HCT116 (cell line): ENCODE measurements around the gene SOHLH2. TPM values are rescaled to one million over a fixed set of nuclear protein-coding genes. Genes with fewer than 3 reads are reported as not detected.

Source experiments
- ATAC-seq: fragments of 200-7000 bp; cut with Tn5 transposase; 2 replicates; pipeline ENCODE4 v1.9.1; 2020; ENCODE audit warnings: mild to moderate bottlenecking, moderate library complexity
- BruUV-seq: library from RNA; stranded (reverse); fragments of 400-500 nt; replicated peaks from 2 replicates; lab custom pipeline; 2021; lab: Mats Ljungman, UMichigan
- CTCF ChIA-PET: fragments of 300-600 bp; sonication (Branson Sonifier 250); formaldehyde crosslinking; loops from one replicate; lab custom pipeline; 2021; ENCODE audit warnings: antibody characterized with exemption; lab: Charles Lee
- POLR2A ChIA-PET: fragments of 300-600, 350-600 bp; sonication (Branson Sonifier 250); formaldehyde crosslinking; loops from one replicate; lab custom pipeline; 2021; ENCODE audit warnings: antibody characterized with exemption; lab: Charles Lee
- RAD21 ChIA-PET, 2 experiments: fragments of 300-600 bp; sonication (Branson Sonifier 250); formaldehyde crosslinking; loops; one replicate each; lab custom pipeline; 2023; ENCODE audit warnings: low total read pairs in 2 of 2; ENCODE audit not compliant: uncharacterized antibody in 2 of 2, unreplicated experiment in 2 of 2, low non-redundant PET in 1 of 2; lab: Charles Lee
- DNase-seq: peaks from one replicate; pipeline ENCODE4 v3.0.0-alpha.2; 2010; ENCODE audit warnings: low read depth, low spot score
- H2AFZ ChIP-seq: fragments of 200-600 bp; shearing (Covaris generic), sonication (generic); 2 replicates; pipeline ENCODE4 v1.6.1; 2017; ENCODE audit warnings: low read depth, mixed run types, mixed read lengths, antibody characterized with exemption, low read length; ENCODE audit not compliant: poor library complexity, severe bottlenecking
- H3K27ac ChIP-seq: 2 replicates; pipeline ENCODE4 v1.5.1; 2012; ENCODE audit warnings: low read depth, low read length
- H3K27me3 ChIP-seq: fragments of 200-600 bp; sonication (generic); 2 replicates; pipeline ENCODE4 v1.6.1; 2016; ENCODE audit warnings: mixed run types, low read length, mixed read lengths; ENCODE audit not compliant: insufficient read depth
- H3K36me3 ChIP-seq, 2 experiments: fragments of 200-500 bp in 1 of 2; fragments of 200-600 bp in 1 of 2; sonication (Bioruptor generic) in 1 of 2; sonication (generic) in 1 of 2; 2 replicates each; pipeline versions ENCODE4 v1.5.1 to v1.6.1; 2014 to 2016; ENCODE audit warnings: low read length in 2 of 2, inconsistent platforms in 1 of 2, mixed read lengths in 1 of 2, mixed run types in 1 of 2; ENCODE audit not compliant: insufficient read depth in 2 of 2, control insufficient read depth in 1 of 2
- H3K4me1 ChIP-seq, 2 experiments: fragments of 200-600 bp in 1 of 2; sonication (generic) in 1 of 2; 2 replicates each; pipeline versions ENCODE4 v1.5.1 to v1.6.1; 2012 to 2017; ENCODE audit warnings: low read length in 2 of 2, inconsistent platforms in 1 of 2, mild to moderate bottlenecking in 1 of 2, mixed read lengths in 1 of 2, mixed run types in 1 of 2, moderate library complexity in 1 of 2; ENCODE audit not compliant: insufficient read depth in 2 of 2, control insufficient read depth in 1 of 2
- H3K4me2 ChIP-seq: fragments of 200-600 bp; sonication (generic); 2 replicates; pipeline ENCODE4 v1.6.1; 2017; ENCODE audit warnings: mixed run types, low read length, mixed read lengths
- H3K4me3 ChIP-seq, 2 experiments: fragments of 200-600 bp in 1 of 2; sonication (generic) in 1 of 2; replicated peaks in 1 of 2; 2 replicates each; pipeline ENCODE4 v1.5.1; 2011 to 2016; ENCODE audit warnings: low read length in 2 of 2, control low read depth in 1 of 2, low read depth in 1 of 2, mild to moderate bottlenecking in 1 of 2, mixed read lengths in 1 of 2, mixed run types in 1 of 2
- H3K79me2 ChIP-seq: fragments of 200-600 bp; sonication (generic); 2 replicates; pipeline ENCODE4 v1.6.1; 2017; ENCODE audit warnings: mild to moderate bottlenecking, mixed run types, low read length, moderate library complexity, mixed read lengths; ENCODE audit not compliant: insufficient read depth
- H3K9ac ChIP-seq: fragments of 200-600 bp; sonication (generic); 2 replicates; pipeline ENCODE4 v1.6.1; 2016; ENCODE audit warnings: low read length, mixed read lengths
- H3K9me2 ChIP-seq: fragments of 200-600 bp; sonication (generic), shearing (Covaris generic); 2 replicates; pipeline ENCODE4 v1.6.1; 2017; ENCODE audit warnings: mixed run types, mild to moderate bottlenecking, moderate library complexity; ENCODE audit not compliant: insufficient read depth
- H3K9me3 ChIP-seq, 2 experiments: fragments of 200-500 bp in 1 of 2; fragments of 200-600 bp in 1 of 2; sonication (Bioruptor generic) in 1 of 2; sonication (generic) in 1 of 2; 2 replicates each; pipeline ENCODE4 v1.6.1; 2014 to 2017; ENCODE audit warnings: low read length in 2 of 2, mixed read lengths in 2 of 2, inconsistent platforms in 1 of 2, low read depth in 1 of 2, mild to moderate bottlenecking in 1 of 2, mixed run types in 1 of 2, moderate library complexity in 1 of 2; ENCODE audit not compliant: control insufficient read depth in 1 of 2, insufficient read depth in 1 of 2
- H4K20me1 ChIP-seq: fragments of 200-600 bp; sonication (generic), shearing (Covaris generic); 2 replicates; pipeline ENCODE4 v1.6.1; 2017; ENCODE audit warnings: mixed run types, mild to moderate bottlenecking, moderate library complexity; ENCODE audit not compliant: insufficient read depth
- CEBPB ChIP-seq: IDR thresholded peaks from 2 replicates; pipeline ENCODE4 v1.6.1; 2012; ENCODE audit warnings: low read depth
- ELF1 ChIP-seq: IDR thresholded peaks from 2 replicates; pipeline ENCODE4 v1.6.1; 2012; ENCODE audit warnings: low read depth, borderline replicate concordance
- EZH2phosphoT487 ChIP-seq: fragments of 200-600 bp; IDR thresholded peaks from 2 replicates; pipeline ENCODE4 v1.6.1; 2018; ENCODE audit warnings: antibody characterized with exemption, borderline replicate concordance
- RAD21 ChIP-seq: IDR thresholded peaks from 2 replicates; pipeline ENCODE4 v1.6.1; 2012; ENCODE audit warnings: low read depth, mild to moderate bottlenecking
- SIN3A ChIP-seq: IDR thresholded peaks from 2 replicates; pipeline ENCODE4 v1.6.1; 2012; ENCODE audit warnings: low read depth
- TCF7L2 ChIP-seq: IDR thresholded peaks from 2 replicates; pipeline ENCODE4 v1.7.0; 2011; ENCODE audit warnings: borderline replicate concordance, inconsistent platforms; ENCODE audit not compliant: insufficient read depth, insufficient read length; ENCODE audit errors: extremely low read depth
- YY1 ChIP-seq: IDR thresholded peaks from 2 replicates; pipeline ENCODE4 v1.6.1; 2011; ENCODE audit warnings: low read length, low read depth, moderate library complexity, mild to moderate bottlenecking; ENCODE audit not compliant: insufficient replicate concordance; ENCODE audit errors: extremely low read depth
- intact Hi-C: fragments of 100-400 bp; cut with micrococcal nuclease; formaldehyde crosslinking; loops from 2 replicates; pipeline ENCODE4 v1.10.0; 2022
- total RNA-seq: library from RNA; stranded (reverse); gene quantifications from one replicate; pipeline ENCODE4 v1.2.1, GENCODE V29; 2021; ENCODE audit not compliant: unreplicated experiment
- TF ChIP-seq, protein P1 (sequence below): IDR thresholded peaks from 2 replicates; pipeline ENCODE4 v1.6.1; 2011; ENCODE audit warnings: mild to moderate bottlenecking, low read length, moderate library complexity; ENCODE audit not compliant: insufficient replicate concordance; ENCODE audit errors: extremely low read depth

SOHLH2 gene
- total RNA-seq, 1 experiment from 2014 or later = not detected

DNA sequence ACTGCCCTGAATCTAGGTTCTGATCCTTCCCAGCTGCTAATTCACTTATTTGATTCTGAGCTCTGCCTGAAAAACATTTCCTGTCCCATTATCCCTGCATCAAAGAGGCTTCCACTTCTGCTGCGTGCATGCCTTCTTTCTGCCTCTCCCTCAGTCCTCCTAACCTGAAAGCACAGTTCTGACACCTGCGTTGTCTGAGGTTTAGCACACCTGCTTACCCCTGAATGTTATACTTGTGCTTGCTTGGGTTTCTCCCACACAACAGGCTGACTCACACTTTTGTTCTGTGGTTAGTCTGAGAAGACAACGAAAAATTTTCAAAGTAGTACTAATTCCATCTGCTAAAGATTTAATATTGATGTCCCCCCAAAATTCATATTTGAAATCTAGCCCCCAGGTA lies 3.1 kb upstream of the SOHLH2 start (continued):
- TF ChIP-seq YY1 (no peak), CEBPB (no peak), EZH2phosphoT487 (no peak), ELF1 (no peak), TCF7L2 (no peak)

DNA sequence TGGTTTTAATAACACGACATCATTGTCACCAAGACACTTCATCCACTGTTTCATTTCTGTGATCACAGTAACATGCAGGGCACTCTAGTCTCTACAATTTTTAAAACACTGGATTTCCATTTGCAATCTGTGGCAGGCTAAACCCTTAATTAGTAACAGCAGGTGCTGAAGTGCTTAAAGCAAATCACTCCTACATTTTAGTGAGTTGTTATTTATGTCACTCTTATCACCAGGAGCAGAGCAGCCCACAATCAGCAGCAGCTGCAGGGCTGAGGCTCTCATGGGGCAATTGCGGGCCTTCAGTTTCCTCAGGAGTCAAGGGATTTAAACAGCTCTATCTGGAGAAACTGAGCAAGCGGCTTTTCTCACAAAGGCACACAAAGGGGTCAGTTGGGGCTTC lies 1.6 kb downstream of the SOHLH2 start:
- H3K9ac ChIP-seq = no peak overlapping the region
- H3K9me3 ChIP-seq = peaks cover 0 to 15% of the 10 kb centered on the region in 2 experiments; a peak in 3 of 4 replicates
- intact Hi-C loops = no loop called here
- H3K4me1 ChIP-seq = no peaks in the 10 kb centered on the region
- H3K27ac ChIP-seq = no peak overlapping the region
- no peaks in the 10 kb centered on the region for H3K36me3 ChIP-seq
- no peak for ATAC-seq
- ChIA-PET POLR2A (no interaction called here), RAD21 (no interaction called here), CTCF (no interaction called here)
- no peak overlapping the region for H3K4me3 ChIP-seq
- DNase-seq = no peak
- no TSS peak for BruUV-seq
- no peaks in the 10 kb centered on the region for H3K79me2 ChIP-seq
- no peak overlapping the region for H3K4me2 ChIP-seq
- TF ChIP-seq RAD21 (no peak), SIN3A (no peak)
- TF ChIP-seq, protein P1, sequence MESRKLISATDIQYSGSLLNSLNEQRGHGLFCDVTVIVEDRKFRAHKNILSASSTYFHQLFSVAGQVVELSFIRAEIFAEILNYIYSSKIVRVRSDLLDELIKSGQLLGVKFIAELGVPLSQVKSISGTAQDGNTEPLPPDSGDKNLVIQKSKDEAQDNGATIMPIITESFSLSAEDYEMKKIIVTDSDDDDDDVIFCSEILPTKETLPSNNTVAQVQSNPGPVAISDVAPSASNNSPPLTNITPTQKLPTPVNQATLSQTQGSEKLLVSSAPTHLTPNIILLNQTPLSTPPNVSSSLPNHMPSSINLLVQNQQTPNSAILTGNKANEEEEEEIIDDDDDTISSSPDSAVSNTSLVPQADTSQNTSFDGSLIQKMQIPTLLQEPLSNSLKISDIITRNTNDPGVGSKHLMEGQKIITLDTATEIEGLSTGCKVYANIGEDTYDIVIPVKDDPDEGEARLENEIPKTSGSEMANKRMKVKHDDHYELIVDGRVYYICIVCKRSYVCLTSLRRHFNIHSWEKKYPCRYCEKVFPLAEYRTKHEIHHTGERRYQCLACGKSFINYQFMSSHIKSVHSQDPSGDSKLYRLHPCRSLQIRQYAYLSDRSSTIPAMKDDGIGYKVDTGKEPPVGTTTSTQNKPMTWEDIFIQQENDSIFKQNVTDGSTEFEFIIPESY = no peak
- H2AFZ ChIP-seq = no peak overlapping the region
- no peaks in the 10 kb centered on the region for H3K9me2 ChIP-seq
- H4K20me1 ChIP-seq = no peaks in the 10 kb centered on the region
- H3K27me3 ChIP-seq = no peaks in the 10 kb centered on the region
